Left hindlimb (tissue), 1 donor: ENCODE results near the gene SLC46A1.

Source experiments
- DNase-seq: peaks from one replicate; pipeline ENCODE4 v3.0.0-alpha.2; 2018

Gene SLC46A1

DNA sequence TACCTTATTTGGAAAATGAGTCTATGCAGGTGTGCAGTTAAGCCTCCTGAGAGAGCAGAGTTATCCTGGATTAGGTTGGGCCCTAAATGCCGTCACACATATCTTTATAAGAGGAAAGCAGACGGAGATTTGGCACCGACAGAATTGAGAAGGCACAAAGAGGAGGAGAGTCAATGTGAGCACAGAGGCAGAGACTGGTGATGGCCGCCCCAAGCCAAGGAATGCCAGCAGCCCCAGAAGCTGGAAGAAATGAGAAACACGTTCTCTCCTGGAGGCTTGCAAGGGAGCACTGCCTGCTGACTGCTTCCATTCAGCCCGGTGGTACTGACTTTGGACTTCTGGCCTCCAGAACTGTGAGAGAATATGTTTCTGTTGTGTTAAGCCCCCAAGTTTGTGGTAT is 3.2 kb downstream of the SLC46A1 start:
- no peak for DNase-seq

GRCh38 chr17:28402224-28402630 is 3.8 kb downstream of the SLC46A1 start:
- DNase-seq: no peak

DNA sequence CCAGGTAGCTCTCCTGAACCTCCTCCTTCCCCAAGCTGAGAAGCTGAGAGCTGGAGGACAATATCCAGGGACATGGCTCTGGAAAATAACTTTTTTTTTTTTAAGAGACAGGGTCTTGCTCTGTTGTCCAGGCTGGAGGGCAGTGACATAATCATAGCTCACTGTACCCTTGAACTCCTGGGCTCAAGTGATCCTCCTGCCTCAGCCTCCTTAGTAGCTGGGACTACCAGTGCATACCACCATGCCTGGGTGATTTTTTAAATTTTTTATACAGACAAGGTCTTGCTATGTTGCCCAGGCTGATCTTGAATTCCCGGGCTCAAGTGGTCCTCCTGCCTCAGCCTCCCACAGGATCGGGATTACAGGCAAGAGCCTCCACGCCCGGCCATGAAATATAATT is 6.2 kb downstream of the SLC46A1 start:
- DNase-seq: no peak

- DNase-seq: no peak
Measured at GRCh38 chr17:28398280-28398981, 7.6 kb downstream of the SLC46A1 start.

GRCh38 chr17:28397687-28398279 is 8.2 kb downstream of the SLC46A1 start:
- no peak for DNase-seq

DNA sequence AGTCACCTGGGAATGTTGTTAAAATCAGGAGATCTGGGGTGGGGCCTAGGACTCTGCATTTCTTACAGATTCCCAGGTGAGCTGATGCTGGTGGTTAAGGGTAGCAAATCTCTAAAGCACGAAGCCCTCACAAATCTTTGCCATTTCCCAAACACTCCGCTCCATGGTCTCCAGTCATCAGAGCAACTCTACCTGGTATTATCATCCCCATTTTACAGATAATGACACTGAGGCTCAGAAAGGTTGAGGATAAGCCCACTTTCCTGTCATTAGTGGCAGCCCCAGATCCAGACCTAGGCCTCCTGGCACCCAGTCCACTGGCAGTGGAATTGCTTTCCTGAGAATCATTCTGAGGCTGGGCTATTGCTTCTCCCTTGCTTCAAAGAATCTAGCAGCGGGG is 8.7 kb downstream of the SLC46A1 start:
- no peak for DNase-seq

- no peak for DNase-seq
Measured at GRCh38 chr17:28396635-28397239, 9.3 kb downstream of the SLC46A1 start.

GRCh38 chr17:28395968-28396367 is 10.0 kb downstream of the SLC46A1 start:
- no peak for DNase-seq

- no peak for DNase-seq
Measured at GRCh38 chr17:28395426-28395825, 10.6 kb downstream of the SLC46A1 start.

DNA sequence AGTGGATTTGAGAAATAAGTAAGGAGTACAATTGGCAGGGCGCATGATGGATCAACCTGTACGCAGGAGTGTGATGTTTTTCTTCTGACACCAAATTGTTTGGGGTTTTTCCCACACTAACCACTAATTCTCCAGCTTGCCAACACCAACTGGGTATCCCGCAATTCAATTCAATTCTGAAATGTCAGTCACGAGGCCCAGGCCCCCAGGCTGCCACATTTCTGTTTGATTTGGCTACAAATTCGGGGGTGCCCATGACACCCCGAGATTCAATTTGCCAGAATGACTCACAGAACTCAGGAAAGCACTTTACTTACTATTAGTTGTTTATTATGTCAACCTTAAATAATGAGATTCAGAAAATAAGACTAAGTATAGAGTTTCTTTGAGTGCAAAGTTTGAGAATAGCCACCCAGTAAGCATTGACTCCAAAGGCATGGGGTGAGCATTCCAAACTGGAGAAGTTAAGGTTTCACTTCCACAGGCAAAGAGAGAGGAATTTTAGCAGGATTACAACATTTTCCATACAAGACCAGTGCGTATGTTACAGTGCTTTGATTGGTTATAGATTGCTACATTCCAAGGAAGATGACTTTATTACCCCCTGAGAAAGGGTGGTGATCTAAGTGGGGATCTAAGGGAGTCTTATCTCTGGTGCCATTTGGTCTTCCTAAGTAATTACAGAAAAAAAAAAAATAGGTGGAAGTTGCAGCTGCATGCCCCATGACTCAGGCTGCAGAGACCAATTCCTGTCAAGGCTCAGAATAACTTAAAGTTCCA is 11.5 kb downstream of the SLC46A1 start:
- no peak for DNase-seq

DNA sequence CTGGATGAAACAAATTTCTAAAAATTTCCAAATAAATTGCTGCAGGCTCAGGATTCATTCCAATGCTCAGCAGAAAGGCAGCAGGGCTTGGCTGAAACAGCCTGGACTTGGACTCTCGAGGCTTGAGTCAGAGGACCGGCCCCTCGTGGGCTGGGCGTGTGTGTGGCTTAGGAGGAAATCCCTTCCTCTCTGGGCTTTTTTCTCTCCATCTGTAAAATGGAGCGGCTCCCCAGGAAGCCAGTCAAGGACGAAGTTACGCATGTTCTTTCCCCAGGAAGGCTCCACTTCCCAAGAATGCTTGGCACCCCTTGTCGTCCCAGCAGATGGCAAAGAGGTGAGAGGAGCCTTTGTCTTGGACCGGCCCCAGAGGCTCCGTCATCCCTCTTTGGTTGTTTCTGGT is 13.5 kb downstream of the SLC46A1 start:
- DNase-seq: no peak

- DNase-seq: no peak
Measured at GRCh38 chr17:28391401-28391800, 14.6 kb downstream of the SLC46A1 start.

- no peak for DNase-seq
Measured at GRCh38 chr17:28390984-28391383, 15.0 kb downstream of the SLC46A1 start.

- no peak for DNase-seq
Measured at GRCh38 chr17:28390563-28390962, 15.4 kb downstream of the SLC46A1 start.

DNA sequence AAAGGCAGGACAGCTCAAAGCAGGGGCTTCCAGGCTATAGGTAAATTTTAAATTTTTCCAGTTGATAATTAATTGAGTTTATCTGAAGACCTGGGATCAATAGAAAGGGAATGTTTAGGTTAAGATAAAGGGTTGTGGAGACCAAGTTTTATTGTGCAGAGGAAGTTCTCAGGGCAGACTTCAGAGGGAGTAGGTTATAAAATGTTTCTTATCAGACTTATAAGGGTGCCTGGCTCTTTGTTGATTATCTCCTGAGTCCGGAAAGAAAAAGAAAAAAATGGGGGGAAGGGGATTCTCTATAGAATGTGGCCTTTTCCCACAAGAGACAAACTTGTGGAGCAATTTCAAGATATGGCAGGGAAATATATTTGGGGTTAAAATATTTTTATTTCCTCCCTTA is 15.9 kb downstream of the SLC46A1 start:
- DNase-seq: no peak

- DNase-seq: no peak
Measured at GRCh38 chr17:28388106-28388505, 17.9 kb downstream of the SLC46A1 start.

DNA sequence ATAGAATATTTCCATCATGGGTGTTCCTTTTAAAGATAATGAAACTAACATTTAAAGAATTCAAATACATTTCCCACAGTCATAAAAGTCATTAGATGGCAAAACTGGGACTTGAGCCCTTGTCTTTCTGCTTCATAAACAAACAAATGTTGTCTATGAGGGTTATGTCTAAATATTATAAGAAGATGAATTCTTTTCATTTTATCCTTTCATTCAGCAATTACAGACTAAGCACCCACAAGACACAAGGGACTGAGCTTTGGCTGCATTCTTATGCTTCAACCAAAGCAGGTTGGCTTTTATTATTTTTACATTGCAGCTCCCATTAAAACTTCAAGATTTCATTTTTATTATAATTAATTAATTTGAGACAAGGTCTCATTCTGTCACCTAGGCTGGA is 19.6 kb downstream of the SLC46A1 start:
- DNase-seq: no peak

GRCh38 chr17:28385406-28385805 is 20.6 kb downstream of the SLC46A1 start:
- no peak for DNase-seq

- DNase-seq: no peak
Measured at GRCh38 chr17:28385037-28385400, 21.0 kb downstream of the SLC46A1 start.

DNA sequence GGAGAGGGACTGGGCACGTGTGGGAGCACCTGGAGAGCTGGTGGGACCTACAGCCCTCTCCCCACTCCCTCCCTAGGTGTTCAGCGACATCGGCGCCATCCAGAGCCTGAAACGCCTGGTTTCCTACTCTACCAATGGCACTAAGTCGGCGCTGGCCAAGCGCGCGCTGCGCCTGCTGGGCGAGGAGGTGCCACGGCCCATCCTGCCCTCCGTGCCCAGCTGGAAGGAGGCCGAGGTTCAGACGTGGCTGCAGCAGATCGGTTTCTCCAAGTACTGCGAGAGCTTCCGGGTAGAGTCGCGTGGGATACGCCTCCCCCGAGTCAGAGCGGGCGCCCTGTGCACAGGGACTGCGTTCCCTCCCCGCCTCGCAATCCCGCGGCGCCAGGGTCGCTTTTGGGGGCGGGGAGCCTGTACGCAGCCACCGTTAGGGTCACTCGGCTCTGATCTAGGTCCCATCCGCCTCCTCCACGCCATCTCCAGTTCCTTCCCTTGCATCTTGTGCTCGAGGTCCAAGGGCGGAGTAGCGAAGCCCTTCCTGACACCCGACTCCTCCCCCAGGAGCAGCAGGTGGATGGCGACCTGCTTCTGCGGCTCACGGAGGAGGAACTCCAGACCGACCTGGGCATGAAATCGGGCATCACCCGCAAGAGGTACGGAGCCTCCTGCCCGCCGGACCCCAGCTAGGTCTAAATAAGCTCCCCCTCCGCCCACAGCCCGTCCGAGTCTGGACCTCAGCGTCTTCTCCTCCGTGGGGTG is 21.6 kb downstream of the SLC46A1 start:
- DNase-seq: no peak

- DNase-seq: no peak
Measured at GRCh38 chr17:28381141-28381825, 24.7 kb downstream of the SLC46A1 start.
